Neural progenitor cell (in vitro differentiated cells): ENCODE measurements around the gene PER3.

Experiments used
- EZH2 ChIP-seq: fragments of 200-600 bp; sonication (generic); IDR thresholded peaks from 2 replicates; pipeline ENCODE4 v1.6.1; 2017; ENCODE audit warnings: antibody characterized with exemption, mild to moderate bottlenecking, moderate library complexity
- EZH2phosphoT487 ChIP-seq: fragments of 200-600 bp; sonication (generic); IDR thresholded peaks from 2 replicates; pipeline ENCODE4 v1.6.1; 2017; ENCODE audit warnings: antibody characterized with exemption
- TF ChIP-seq, protein P1 (sequence below): fragments of 200-600 bp; sonication (generic); IDR thresholded peaks from 2 replicates; pipeline ENCODE4 v1.5.1; 2017; ENCODE audit warnings: antibody characterized with exemption, mild to moderate bottlenecking

DNA sequence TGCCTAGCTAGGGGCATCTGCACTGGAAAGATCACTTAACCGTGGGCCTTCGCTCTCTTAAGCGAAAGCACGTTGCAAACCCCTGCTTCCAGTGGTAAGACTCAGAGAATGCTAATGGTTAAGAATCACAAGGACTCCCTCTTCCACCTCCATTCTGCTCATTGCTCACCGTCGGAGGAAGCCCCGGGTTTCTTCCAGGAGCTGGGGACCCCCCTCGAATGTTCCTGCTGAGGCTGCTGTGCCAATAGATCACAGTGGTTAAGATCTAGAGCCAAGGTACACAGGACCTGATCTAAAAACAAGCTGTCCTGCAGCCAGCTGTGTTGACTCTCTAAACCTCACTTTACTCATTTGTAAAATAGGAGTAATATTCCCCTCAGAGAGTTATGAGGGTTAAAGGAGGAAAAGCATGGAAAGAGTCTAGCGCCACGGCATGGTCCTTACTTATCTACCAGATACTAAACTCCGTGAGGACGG lies 12.2 kb upstream of the PER3 start:
- TF ChIP-seq, protein P1, sequence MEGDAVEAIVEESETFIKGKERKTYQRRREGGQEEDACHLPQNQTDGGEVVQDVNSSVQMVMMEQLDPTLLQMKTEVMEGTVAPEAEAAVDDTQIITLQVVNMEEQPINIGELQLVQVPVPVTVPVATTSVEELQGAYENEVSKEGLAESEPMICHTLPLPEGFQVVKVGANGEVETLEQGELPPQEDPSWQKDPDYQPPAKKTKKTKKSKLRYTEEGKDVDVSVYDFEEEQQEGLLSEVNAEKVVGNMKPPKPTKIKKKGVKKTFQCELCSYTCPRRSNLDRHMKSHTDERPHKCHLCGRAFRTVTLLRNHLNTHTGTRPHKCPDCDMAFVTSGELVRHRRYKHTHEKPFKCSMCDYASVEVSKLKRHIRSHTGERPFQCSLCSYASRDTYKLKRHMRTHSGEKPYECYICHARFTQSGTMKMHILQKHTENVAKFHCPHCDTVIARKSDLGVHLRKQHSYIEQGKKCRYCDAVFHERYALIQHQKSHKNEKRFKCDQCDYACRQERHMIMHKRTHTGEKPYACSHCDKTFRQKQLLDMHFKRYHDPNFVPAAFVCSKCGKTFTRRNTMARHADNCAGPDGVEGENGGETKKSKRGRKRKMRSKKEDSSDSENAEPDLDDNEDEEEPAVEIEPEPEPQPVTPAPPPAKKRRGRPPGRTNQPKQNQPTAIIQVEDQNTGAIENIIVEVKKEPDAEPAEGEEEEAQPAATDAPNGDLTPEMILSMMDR, result no peak
- TF ChIP-seq EZH2phosphoT487 (no peak), EZH2 (no peak)
